GM12864 (cell line): Measurements from ENCODE around the gene TRPV6.

ENCODE experiments used
- DNase-seq: peaks from one replicate; pipeline ENCODE4 v3.0.0-alpha.2; 2011; ENCODE audit warnings: low read depth
- H3K4me3 ChIP-seq: 2 replicates; pipeline ENCODE4 v1.5.1; 2011; ENCODE audit warnings: mild to moderate bottlenecking, low read depth, low read length, control low read depth
- CTCF ChIP-seq: IDR thresholded peaks from 2 replicates; pipeline ENCODE4 v1.5.1; 2011; ENCODE audit warnings: low read depth, mild to moderate bottlenecking, moderate library complexity, low read length, control low read depth, inconsistent platforms; ENCODE audit errors: missing control alignments

TRPV6 gene

GRCh38 chr7:142886866-142887265 lies 1.3 kb upstream of the TRPV6 start:
- no peak overlapping the region for H3K4me3 ChIP-seq
- no peak for DNase-seq
- TF ChIP-seq CTCF, result no peak

GRCh38 chr7:142884286-142884640 lies 1.3 kb downstream of the TRPV6 start:
- no peak for DNase-seq
- no peak for TF ChIP-seq CTCF
- no peak overlapping the region for H3K4me3 ChIP-seq

- no peak for TF ChIP-seq CTCF
- H3K4me3 ChIP-seq, result no peak overlapping the region
- DNase-seq, result no peak
These were observed 1.8 kb downstream of the TRPV6 start for GRCh38 chr7:142883571-142884285.

- DNase-seq, result no peak
- TF ChIP-seq CTCF, result no peak
- H3K4me3 ChIP-seq, result no peak overlapping the region
These were observed 2.4 kb downstream of the TRPV6 start for GRCh38 chr7:142883145-142883544.

- DNase-seq, result no peak
- no peak for TF ChIP-seq CTCF
- H3K4me3 ChIP-seq, result no peak overlapping the region
These were observed 3.2 kb downstream of the TRPV6 start for GRCh38 chr7:142882338-142882678.

GRCh38 chr7:142881586-142882337 lies 3.8 kb downstream of the TRPV6 start:
- H3K4me3 ChIP-seq, result no peak overlapping the region
- DNase-seq, result no peak
- TF ChIP-seq CTCF, result no peak
